Stimulated activated CD8-positive, alpha-beta memory T cell treated with anti-CD3 and anti-CD28 coated beads, Interleukin-7, amount 100 ng/mL, for 24 hours (primary cell): ENCODE data around the gene CIRBP.

Experiments used
- DNase-seq: peaks from one replicate; pipeline ENCODE4 v3.0.0-alpha.2; 2020; ENCODE audit warnings: low read depth

The CIRBP gene

GRCh38 chr19:1267477-1268225, 1.5 kb upstream of the CIRBP start:
- no peak for DNase-seq

DNA sequence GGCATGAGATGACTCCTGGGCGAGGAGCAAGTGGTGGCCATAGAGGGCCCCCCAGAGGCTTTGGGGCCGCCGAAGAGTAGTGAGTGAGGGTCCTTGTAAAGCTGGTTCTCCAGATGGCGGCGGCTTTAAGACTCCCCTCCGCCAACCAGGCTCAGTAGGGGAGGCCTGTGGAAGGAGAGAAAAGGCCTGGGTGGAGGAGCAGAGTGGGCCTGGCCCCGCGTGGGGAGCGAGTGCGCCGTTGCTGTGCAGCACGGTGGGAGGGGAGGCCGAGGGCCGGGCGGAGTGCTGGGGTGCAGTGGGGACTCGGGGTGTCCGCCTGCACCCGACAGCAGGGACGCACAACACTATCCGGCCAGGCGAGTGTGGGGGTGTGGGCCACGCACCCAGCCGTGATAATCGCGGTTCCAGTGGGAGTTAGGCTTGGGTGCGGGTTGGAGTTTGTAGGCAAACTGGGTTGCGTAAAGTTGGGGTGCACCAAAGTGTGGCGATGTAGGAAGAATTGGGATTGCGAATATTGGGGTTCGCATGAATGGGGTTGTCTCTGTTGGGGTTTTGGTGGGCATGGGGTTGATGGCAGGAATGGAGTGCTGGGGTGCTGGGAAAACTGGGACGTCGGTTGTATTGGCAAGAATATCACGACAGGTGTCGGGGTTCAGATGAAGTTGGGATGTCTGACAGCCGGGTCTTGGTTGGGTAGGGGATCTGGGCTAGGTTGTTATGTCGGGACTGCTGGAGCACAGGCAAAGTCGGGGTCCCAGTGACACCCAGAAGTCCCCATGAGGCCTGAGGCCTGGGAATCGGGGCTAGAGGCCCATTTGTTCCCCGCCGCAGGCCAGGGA, 687 bp upstream of the CIRBP start:
- no peak for DNase-seq

DNA sequence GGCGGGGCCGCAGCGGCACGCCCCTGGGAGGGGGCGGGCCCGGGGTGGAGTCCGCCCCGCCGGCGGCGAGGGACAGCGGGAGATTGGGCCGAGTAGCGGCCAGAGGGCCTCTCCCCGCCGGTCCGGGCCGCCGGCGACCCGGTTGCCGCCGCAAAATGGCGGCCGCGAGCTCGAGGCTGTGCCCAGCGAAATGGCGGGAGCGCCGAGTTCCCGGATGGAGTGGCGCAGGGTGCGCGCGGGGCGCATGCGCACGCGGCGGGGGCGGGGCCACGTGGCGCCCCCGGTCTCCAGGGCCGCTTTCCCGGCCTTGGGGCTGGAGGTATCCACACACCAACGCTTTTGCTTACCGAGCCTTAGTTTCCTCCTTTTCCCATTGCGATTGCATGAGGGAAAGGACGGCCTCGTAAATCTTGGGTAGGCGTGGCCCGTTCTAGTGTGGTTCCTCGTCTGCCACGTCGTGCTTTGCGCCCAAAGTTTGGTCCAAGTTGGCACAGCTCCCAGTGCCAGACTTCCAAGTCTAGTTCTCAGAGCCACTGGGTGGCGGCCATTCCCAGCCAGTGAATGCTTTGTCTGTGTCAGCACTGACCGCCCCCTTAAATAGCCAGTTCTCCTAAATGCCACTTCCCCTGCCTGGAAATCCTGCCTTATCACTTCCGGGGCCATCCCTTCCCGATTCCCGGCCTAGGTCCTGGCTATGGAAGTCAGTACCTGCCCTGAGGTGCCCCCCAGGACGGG, 513 bp downstream of the CIRBP start:
- DNase-seq: no peak

GRCh38 chr19:1270213-1270853, 1.2 kb downstream of the CIRBP start:
- no peak for DNase-seq

- DNase-seq: no peak
Observed at GRCh38 chr19:1270854-1271527, 1.9 kb downstream of the CIRBP start.

GRCh38 chr19:1271528-1272422, 2.6 kb downstream of the CIRBP start:
- DNase-seq: no peak

GRCh38 chr19:1272423-1273262, 3.5 kb downstream of the CIRBP start:
- no peak for DNase-seq

DNA sequence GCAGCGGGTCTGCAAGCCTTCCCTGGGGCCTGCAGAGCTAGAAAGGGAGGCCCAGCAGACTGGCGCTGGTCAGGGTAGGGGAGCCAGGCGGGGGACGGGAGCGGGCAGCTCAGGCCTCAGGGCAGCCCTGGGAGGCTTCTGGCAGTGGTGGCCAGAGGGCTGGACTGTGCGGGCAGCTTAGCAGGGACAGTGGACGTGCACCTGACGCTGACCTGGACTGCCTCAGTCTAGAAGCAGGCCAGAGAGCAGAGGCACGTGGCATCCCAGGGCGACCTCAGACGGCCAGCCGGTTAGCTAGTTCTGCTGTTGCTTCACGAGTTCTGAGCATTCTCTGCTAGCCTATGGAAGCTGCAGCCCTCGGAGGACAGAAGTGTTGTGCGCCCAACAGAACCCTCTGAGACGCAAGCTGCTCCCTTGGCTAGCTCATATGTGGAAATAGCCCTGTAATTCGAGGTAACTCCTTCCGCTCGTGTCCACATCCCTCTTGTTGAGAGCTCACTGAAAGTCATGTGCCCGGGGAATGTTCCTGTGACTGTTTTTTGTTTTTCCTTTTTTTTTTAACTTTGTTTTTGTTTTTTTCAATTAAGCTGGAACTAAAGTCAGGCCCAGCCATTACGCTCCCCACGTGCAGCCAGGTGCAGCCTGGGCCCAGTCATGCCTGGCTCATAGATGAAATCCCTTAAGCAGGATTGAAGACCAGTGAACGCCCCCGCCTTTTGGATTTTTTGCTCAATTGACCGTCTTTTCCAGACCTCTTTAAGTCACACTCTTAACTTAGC, 4.3 kb downstream of the CIRBP start:
- DNase-seq: no peak

- DNase-seq: no peak
Observed at GRCh38 chr19:1274081-1274851, 5.1 kb downstream of the CIRBP start.

DNA sequence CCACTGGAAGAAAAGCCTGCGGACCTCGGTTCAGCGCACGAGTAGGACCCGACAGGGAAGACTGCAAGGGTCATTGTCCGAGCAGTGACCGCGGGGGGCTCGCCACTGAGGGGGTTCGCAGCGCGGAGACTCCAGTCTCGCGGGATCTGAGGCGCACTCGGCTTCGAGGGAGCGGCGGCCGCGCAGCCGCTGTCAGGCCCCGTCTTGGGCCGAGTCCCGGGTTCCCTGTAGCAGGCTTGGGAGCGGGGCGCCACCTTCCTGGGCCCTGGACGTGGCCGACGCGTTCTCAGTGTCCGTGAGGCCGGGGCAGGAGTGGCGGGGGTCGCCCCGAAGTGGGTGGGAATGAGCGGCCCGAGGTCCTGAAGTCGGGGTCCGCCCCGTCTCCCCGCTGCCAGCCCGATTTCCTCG, 5.7 kb downstream of the CIRBP start:
- DNase-seq: no peak

- DNase-seq: peak; percentile 92
Observed at GRCh38 chr19:1275260-1275975, 6.3 kb downstream of the CIRBP start, which contains the start of gene FAM174C. FAM174C (plus strand) TSS chr19:1275530; CDS start chr19:1275550, 20 bp downstream.

DNA sequence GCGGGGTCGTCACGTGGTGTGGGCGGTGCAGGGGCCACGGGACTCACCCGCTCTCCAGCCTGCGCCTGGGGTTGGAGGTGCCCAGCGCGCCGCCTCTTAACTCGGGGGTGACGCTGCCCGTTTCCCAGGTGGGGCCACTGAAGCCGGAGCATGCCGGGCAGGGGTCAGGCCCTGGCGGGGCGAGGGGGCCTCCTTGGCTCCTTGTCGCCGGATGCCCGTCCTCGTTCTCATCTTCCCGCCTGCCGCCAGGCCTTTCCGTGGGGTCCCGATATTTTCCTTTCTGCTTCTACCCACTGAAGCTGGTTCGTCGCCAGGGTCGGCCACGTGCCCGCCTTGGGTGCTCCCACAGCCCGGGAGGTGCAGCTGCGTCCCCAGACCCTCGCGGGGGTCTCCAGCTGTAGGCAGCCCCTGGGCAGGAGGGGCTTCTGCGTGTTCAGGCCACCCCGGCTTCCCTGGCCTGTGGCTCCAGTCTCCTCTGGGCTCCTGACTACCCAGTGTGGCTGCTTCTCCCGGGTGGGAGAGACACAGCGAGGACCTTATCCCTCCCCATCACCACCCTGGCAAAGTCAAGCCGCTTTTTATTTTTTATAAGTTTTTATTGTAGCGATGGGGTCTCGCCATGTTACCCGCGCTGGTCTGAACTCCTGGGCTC, 7.0 kb downstream of the CIRBP start:
- DNase-seq: no peak

DNA sequence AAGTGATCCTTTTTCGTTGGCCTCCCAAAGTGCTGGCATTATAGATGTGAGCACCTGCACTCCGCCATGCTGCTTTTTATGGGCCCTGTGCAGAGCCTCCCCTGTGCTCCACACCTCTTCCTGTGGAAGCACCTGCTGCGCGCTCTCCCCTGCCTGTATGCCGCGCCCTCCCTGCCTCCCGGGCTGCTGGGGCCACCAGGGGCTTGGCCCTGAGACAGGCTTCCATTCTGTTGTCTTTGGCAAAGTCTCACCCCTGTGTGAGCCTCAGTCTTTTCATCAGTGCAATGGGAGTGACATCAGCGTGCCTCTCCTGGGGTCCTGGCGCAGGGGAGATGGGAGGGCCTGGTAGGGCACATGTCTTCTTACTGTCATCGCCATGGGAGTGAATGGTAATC, 7.5 kb downstream of the CIRBP start:
- no peak for DNase-seq

DNA sequence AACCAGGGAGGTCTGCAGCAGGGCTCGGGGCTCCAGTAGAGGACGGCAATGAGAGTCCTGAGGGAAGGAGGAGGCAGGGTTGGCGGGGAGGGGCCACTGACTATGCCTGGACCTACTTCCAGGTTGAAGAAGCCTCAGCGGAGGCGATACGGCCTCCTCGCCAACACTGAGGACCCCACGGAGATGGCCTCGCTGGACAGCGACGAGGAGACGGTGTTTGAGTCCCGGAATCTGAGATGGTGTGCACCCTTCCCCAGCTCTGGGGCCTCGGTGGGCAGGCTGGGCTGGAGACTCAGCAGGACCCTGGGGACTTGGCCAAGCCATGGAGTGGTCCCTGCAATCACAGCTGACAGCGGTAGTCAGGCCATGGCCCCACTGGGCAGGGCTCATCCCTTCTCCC, 7.9 kb downstream of the CIRBP start:
- no peak for DNase-seq

- DNase-seq: no peak
Observed at GRCh38 chr19:1278074-1278473, 8.9 kb downstream of the CIRBP start.

GRCh38 chr19:1278713-1279660, 9.9 kb downstream of the CIRBP start:
- DNase-seq: no peak
